Esophagus squamous epithelium (tissue), 5 donors: ENCODE measurements around the gene TSPEAR. TPM values are rescaled to one million over a fixed set of nuclear protein-coding genes. Genes with fewer than 3 reads are reported as not detected.

Experiments
- DNase-seq: peaks from one replicate; lab custom pipeline; 2025; lab: John Stamatoyannopoulos, UW
- H3K27ac ChIP-seq, 4 donors: fragments of 200-600 bp; sonication (generic); one replicate each; pipeline ENCODE4 v1.5.1; 2016 to 2019; ENCODE audit warnings: mild to moderate bottlenecking in 1 of 4
- H3K27me3 ChIP-seq, 4 donors: fragments of 200-600 bp; sonication (generic); 1 replicate in 3 of 4; 2 replicates in 1 of 4; pipeline versions ENCODE4 v1.5.1 to v1.6.0; 2017 to 2021; ENCODE audit warnings: antibody characterized with exemption in 1 of 4
- H3K36me3 ChIP-seq, 3 donors: fragments of 200-600 bp; sonication (generic); one replicate each; pipeline ENCODE4 v1.5.1; 2016 to 2019
- H3K4me1 ChIP-seq, 3 donors: fragments of 200-600 bp; sonication (generic); one replicate each; pipeline ENCODE4 v1.5.1; 2017 to 2019
- H3K4me3 ChIP-seq, 4 donors: fragments of 200-600 bp; sonication (generic); 1 replicate in 3 of 4; 2 replicates in 1 of 4; pipeline ENCODE4 v1.5.1; 2016 to 2019; ENCODE audit warnings: mild to moderate bottlenecking in 2 of 4, moderate library complexity in 1 of 4
- H3K9me3 ChIP-seq, 3 donors: fragments of 200-600 bp; sonication (generic); one replicate each; pipeline ENCODE4 v1.5.1; 2016 to 2019
- POLR2A ChIP-seq, 4 donors: fragments of 450-650 bp; IDR thresholded peaks; one replicate each; pipeline ENCODE4 v1.6.1; 2017; ENCODE audit warnings: antibody characterized with exemption in 4 of 4, mild to moderate bottlenecking in 4 of 4, moderate library complexity in 3 of 4
- WGBS, 2 donors: methylation state at CpG; one replicate each; pipeline ENCODE4 v1.1.5; 2018; 5-methylcytosine and 5-hydroxymethylcytosine counted together
- intact Hi-C: fragments of 100-400 bp; cut with DNase I; formaldehyde crosslinking; loops from one replicate; pipeline ENCODE4 v1.15.0; 2022
- total RNA-seq, 4 donors: library from RNA; depleted of rRNA; stranded (reverse); fragments of >200 nt; gene quantifications; one replicate each; pipeline ENCODE4 v1.1.0, GENCODE V29; 2016
- TF ChIP-seq, protein P1 (sequence below), 6 experiments: fragments of 450-650 bp in 4 of 6; fragments of 200-600 bp in 2 of 6; sonication (generic) in 2 of 6; IDR thresholded peaks; one replicate each; pipeline ENCODE4 v1.5.1; 2016 to 2019; ENCODE audit warnings: antibody characterized with exemption in 6 of 6, mild to moderate bottlenecking in 4 of 6, moderate library complexity in 4 of 6
- donor health status: DM: yes; HTN: yes; CAD: no.

The TSPEAR gene
- total RNA-seq, 4 donors from 2014 or later: not detected

DNA sequence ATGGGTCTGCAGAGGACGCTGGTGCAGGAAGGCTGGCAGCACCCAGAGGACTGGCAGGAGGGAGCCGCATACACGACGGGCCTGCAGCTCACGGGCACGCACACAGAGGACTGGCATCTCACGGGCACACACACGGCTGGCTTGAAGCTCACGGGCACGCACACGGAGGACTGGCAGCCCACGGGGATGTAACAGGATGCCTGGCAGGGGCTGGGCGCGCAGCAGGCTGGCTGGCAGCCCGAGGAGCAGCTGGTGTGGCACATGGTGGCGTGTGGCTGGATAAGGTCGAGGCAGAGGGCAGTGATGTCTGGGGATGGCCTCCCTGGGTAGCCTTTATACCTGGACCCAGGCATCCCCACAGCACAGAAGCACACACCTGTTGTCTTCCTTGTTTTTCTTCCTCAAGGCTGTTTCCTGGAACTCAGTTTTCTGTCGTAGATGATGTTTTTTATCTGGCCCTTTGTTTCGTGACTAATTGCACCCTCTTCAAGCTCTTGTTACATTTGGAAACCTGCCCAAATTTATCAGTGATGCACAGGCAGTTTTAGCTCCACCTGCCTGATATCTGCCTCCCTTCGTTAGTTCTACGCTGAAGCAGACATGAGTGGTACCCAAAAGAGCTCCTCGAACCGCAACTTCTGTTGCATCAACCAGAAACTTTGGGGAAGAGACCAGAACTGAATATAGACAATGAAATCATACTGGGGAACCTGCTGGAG lies 29.4 kb downstream of the TSPEAR start, which contains the start of gene KRTAP12-1:
Gene KRTAP12-1, minus strand, starts transcription at position 303 of the 719 bp plus-strand sequence. Its CDS starts 40 bp downstream, at position 263.
- DNase-seq: no peak
- Histone ChIP-seq H3K27me3 (peaks cover 0 to 39% (median 0%) of the 10 kb centered on the region in 4 donors), H3K4me1 (no peaks in the 10 kb centered on the region), H3K9me3 (no peaks in the 10 kb centered on the region), H3K36me3 (no peaks in the 10 kb centered on the region), H3K27ac (no peak within 1 kb of the TSS), H3K4me3 (no peak within 1 kb of the TSS)
- intact Hi-C loops: no loop called here
- 58 to 72% methylated on average over 8 to 22 of the region's 23 CpGs for WGBS, 2 donors
- TF ChIP-seq, protein P1, sequence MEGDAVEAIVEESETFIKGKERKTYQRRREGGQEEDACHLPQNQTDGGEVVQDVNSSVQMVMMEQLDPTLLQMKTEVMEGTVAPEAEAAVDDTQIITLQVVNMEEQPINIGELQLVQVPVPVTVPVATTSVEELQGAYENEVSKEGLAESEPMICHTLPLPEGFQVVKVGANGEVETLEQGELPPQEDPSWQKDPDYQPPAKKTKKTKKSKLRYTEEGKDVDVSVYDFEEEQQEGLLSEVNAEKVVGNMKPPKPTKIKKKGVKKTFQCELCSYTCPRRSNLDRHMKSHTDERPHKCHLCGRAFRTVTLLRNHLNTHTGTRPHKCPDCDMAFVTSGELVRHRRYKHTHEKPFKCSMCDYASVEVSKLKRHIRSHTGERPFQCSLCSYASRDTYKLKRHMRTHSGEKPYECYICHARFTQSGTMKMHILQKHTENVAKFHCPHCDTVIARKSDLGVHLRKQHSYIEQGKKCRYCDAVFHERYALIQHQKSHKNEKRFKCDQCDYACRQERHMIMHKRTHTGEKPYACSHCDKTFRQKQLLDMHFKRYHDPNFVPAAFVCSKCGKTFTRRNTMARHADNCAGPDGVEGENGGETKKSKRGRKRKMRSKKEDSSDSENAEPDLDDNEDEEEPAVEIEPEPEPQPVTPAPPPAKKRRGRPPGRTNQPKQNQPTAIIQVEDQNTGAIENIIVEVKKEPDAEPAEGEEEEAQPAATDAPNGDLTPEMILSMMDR (IDR thresholded peaks at IDR 0.05): no peak
- no peak for TF ChIP-seq POLR2A (IDR thresholded peaks at IDR 0.05)

DNA sequence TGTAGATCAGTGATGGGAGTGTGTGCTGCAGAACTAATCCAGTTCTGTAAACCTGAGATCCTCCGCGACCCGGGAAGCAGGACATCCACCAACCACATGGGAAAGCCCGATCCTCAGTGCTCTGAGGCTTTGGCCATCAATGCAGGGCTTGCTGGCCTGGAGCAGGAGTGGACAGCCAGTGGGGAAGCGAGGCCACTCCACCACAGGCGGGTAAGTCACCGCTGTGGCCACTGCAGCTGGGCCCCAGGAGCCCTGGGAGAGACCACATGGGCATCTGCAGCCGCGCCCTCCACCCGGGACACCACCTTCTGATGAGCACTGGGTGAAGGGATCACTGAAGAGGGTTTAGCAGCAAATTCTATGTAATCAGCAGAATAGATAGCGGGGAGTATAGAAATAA lies 30.2 kb downstream of the TSPEAR start:
- Histone ChIP-seq H3K27ac (no peak overlapping the region), H3K4me1 (no peaks in the 10 kb centered on the region), H3K4me3 (no peak overlapping the region), H3K36me3 (no peaks in the 10 kb centered on the region), H3K9me3 (no peaks in the 10 kb centered on the region), H3K27me3 (peaks cover 0 to 30% (median 0%) of the 10 kb centered on the region in 4 donors)
- intact Hi-C loops: no loop called here
- no peak for TF ChIP-seq POLR2A (IDR thresholded peaks at IDR 0.05)
- TF ChIP-seq, protein P1 (IDR thresholded peaks at IDR 0.05): no peak
- DNase-seq: no peak
- 60 to 87% methylated on average over 8 to 10 of the region's 11 CpGs for WGBS, 2 donors

GRCh38 chr21:44677881-44678280 lies 33.5 kb downstream of the TSPEAR start:
- no peaks in the 10 kb centered on the region for H3K4me1 ChIP-seq
- H3K27ac ChIP-seq: no peak overlapping the region
- WGBS, 2 donors: 91 to 92% methylated on average over 11 to 13 of the region's 13 CpGs
- no peak for DNase-seq
- H3K27me3 ChIP-seq: peaks cover 0 to 15% (median 0%) of the 10 kb centered on the region in 4 donors
- TF ChIP-seq, protein P1 (IDR thresholded peaks at IDR 0.05): no peak
- no peak for TF ChIP-seq POLR2A (IDR thresholded peaks at IDR 0.05)
- H3K9me3 ChIP-seq: peaks cover 0 to 7% (median under 1%) of the 10 kb centered on the region in 3 donors
- no peak overlapping the region for H3K4me3 ChIP-seq
- H3K36me3 ChIP-seq: no peaks in the 10 kb centered on the region
- intact Hi-C loops: no loop called here

DNA sequence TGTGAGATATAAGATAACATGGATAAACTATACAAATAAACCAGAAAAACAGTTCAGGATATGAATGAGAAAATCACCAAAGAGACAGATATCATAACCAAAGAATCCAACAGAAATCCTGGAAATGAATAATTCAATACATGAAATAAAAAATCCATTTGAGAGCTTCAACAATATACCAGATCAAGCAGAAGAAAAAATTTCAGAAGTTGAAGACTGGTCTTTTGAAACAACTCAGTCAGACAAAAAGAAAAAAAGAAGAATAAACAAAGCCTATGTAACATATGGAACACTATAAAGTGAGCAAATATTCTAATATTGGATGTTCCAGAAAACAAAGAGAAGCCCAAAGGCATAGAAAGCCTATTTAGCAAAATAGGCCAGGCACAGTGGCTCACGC lies 39.5 kb downstream of the TSPEAR start:
- DNase-seq: no peak
- no peaks in the 10 kb centered on the region for H3K4me1 ChIP-seq
- peaks cover 0 to 26% (median 0%) of the 10 kb centered on the region in 4 donors for H3K27me3 ChIP-seq
- H3K4me3 ChIP-seq: no peak overlapping the region
- H3K9me3 ChIP-seq: peaks cover 0 to 31% (median 11%) of the 10 kb centered on the region in 3 donors
- H3K36me3 ChIP-seq: no peaks in the 10 kb centered on the region
- 76 to 80% methylated on average over 1 of the region's 1 CpG for WGBS, 2 donors
- TF ChIP-seq, protein P1 (IDR thresholded peaks at IDR 0.05): no peak
- TF ChIP-seq POLR2A (IDR thresholded peaks at IDR 0.05): no peak
- intact Hi-C loops: no loop called here
- H3K27ac ChIP-seq: no peak overlapping the region

DNA sequence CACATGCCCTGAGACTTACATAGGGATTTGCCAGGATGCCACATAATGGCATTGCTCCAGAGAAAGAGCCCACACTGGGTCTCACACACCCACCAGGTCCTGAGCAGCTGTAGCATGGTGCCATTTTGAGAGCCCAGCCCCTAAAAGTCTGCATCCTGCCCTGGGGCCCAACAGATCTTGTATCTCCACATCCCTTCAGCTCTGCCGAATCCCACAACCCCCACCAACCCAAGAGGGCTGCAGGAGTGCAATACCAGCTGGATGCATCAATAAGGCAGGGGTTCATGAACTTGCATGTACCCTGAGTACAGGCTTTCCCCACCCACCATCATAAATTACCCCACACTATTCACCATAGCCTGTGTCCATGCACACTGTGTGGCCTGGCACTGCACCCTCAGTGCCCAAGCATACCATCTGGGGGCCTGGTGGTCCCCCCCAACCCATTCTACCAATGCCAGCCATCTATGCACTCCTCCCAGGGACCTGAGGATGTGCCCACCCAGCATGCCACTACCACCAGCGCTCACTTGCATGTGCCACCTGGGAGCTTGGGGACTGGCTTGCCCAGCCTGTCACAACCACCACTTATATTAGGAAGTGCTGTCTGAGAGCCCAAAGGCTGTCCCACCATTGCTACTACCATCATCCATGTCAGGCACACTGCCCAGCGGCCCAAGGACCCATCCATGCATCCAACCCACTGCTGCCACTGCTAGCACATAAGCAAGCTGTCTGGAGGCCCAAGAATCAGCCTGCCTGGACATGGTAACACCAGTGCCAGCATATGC lies 40.5 kb downstream of the TSPEAR start:
- intact Hi-C loops: no loop called here
- Histone ChIP-seq H3K9me3 (peaks cover 0 to 31% (median 11%) of the 10 kb centered on the region in 3 donors), H3K27me3 (peaks cover 0 to 26% (median 0%) of the 10 kb centered on the region in 4 donors), H3K4me3 (no peak overlapping the region), H3K36me3 (no peaks in the 10 kb centered on the region), H3K27ac (no peak overlapping the region), H3K4me1 (no peaks in the 10 kb centered on the region)
- TF ChIP-seq POLR2A (IDR thresholded peaks at IDR 0.05): no peak
- TF ChIP-seq, protein P1 (IDR thresholded peaks at IDR 0.05): no peak
- no peak for DNase-seq
- 57 to 81% methylated on average over 1 to 3 of the region's 3 CpGs for WGBS, 2 donors
